Fibroblast of villous mesenchyme (primary cell): ENCODE measurements around the gene DRD4. TPM values are rescaled to one million over a fixed set of nuclear protein-coding genes. Genes with fewer than 3 reads are reported as not detected.

Experiments used
- DNase-seq: peaks from one replicate; pipeline ENCODE4 v3.0.0-alpha.2; 2010; ENCODE audit warnings: low read depth
- H3K4me3 ChIP-seq: 2 replicates; pipeline ENCODE4 v1.5.1; 2011; ENCODE audit warnings: low read depth, mild to moderate bottlenecking, low read length
- CTCF ChIP-seq: IDR thresholded peaks from 2 replicates; pipeline ENCODE4 v1.5.1; 2012; ENCODE audit warnings: low read depth, mild to moderate bottlenecking, low read length; ENCODE audit not compliant: insufficient read depth
- total RNA-seq: library from RNA; depleted of rRNA; stranded (reverse); fragments of >200 nt; gene quantifications from 2 replicates; pipeline ENCODE4 v1.2.3, GENCODE V29; 2012

The DRD4 gene
- total RNA-seq, 1 donor: not detected

GRCh38 chr11:638631-639331, 1.7 kb downstream of the DRD4 start:
- no peak overlapping the region for H3K4me3 ChIP-seq
- no peak for TF ChIP-seq CTCF
- no peak for DNase-seq

GRCh38 chr11:639332-639955, 2.4 kb downstream of the DRD4 start:
- no peak for DNase-seq

GRCh38 chr11:640021-640706, 3.1 kb downstream of the DRD4 start:
- TF ChIP-seq CTCF: no peak
- H3K4me3 ChIP-seq: no peak overlapping the region
- DNase-seq: no peak

More at GRCh38 chr11:639332-639955, 2.4 kb downstream of the DRD4 start:
- no peak overlapping the region for H3K4me3 ChIP-seq
- no peak for TF ChIP-seq CTCF

- no peak overlapping the region for H3K4me3 ChIP-seq
- TF ChIP-seq CTCF: no peak
- DNase-seq: no peak
These were observed 4.8 kb downstream of the DRD4 start for GRCh38 chr11:641806-642370.

- no peak overlapping the region for H3K4me3 ChIP-seq
- DNase-seq: no peak
- TF ChIP-seq CTCF: no peak
These were observed 6.3 kb downstream of the DRD4 start for GRCh38 chr11:643366-643765.

- TF ChIP-seq CTCF: no peak
- DNase-seq: no peak
- H3K4me3 ChIP-seq: no peak overlapping the region
These were observed 7.0 kb downstream of the DRD4 start for GRCh38 chr11:643849-644738.
